VCaP (cell line): ENCODE results near the gene PEAK1.

Source experiments
- H3K27ac ChIP-seq: fragments of 450-650 bp; 2 replicates; pipeline ENCODE4 v1.5.1; 2017
- CTCF ChIP-seq: fragments of 450-650 bp; conservative IDR thresholded peaks from 2 replicates; pipeline ENCODE4 v1.5.1; 2017; ENCODE audit warnings: mild to moderate bottlenecking, moderate library complexity

Gene PEAK1

GRCh38 chr15:77097248-77097721 is 322.6 kb downstream of the PEAK1 start:
- H3K27ac ChIP-seq = no peak overlapping the region
- TF ChIP-seq CTCF = no peak

- no peak for TF ChIP-seq CTCF
- H3K27ac ChIP-seq = no peak overlapping the region
Measured at GRCh38 chr15:77096541-77096940, 323.4 kb downstream of the PEAK1 start.

- TF ChIP-seq CTCF = no peak
- no peak overlapping the region for H3K27ac ChIP-seq
Measured at GRCh38 chr15:77096138-77096537, 323.8 kb downstream of the PEAK1 start.

- no peak overlapping the region for H3K27ac ChIP-seq
- no peak; the same call in 1 of the 2 replicates for TF ChIP-seq CTCF
Measured at GRCh38 chr15:77094397-77095030, 325.4 kb downstream of the PEAK1 start.

GRCh38 chr15:77093436-77093835 is 326.5 kb downstream of the PEAK1 start:
- no peak overlapping the region for H3K27ac ChIP-seq
- no peak for TF ChIP-seq CTCF

GRCh38 chr15:77091097-77091496 is 328.8 kb downstream of the PEAK1 start:
- TF ChIP-seq CTCF = no peak
- no peak overlapping the region for H3K27ac ChIP-seq

GRCh38 chr15:77087213-77087612 is 332.7 kb downstream of the PEAK1 start:
- H3K27ac ChIP-seq = no peak overlapping the region
- no peak for TF ChIP-seq CTCF
